Measurements from ENCODE around the gene CPLANE2.

DNA sequence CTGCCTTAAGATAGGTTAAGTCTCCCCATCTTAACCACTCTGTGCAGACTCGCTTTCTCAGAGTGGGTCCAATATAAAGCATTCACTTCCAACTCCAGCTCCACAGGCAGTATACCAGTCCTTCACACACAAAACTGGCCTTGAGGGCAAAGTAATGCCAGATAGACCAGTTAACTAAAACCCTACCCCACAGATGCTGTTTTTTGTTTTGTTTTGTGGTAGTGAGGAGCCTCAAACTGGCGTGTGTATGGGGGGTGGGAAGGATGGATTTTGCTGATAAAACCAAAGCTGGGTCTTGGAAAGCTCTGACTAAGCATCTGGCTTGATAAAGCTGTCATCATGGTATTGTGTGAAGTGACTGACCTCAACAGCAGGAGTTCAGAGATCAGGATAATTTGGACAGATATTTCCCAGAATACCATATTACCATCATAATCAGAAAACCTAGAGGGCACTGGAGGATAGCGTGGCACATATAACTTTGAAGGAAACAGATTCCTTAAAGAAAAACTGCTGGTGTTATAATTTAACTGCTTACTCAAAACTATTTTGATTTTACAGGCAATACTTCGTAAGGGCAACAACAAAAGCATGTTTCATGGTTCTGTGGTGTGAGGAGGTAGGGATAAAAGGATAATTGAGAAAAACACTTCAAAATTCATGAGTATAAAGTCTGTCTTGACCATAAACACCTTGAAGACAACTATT lies 29.6 kb upstream of the CPLANE2 start:
- no peak for TF ChIP-seq CTCF (conservative IDR thresholded peaks at IDR 0.05; ENCODE audit: low read depth, low read length)
- TF ChIP-seq RAD21 (IDR thresholded peaks at IDR 0.05; ENCODE audit: low read length) = no peak
- no peak for TF ChIP-seq CEBPB (IDR thresholded peaks at IDR 0.05; ENCODE audit: low read depth, low read length)
- TF ChIP-seq POLR2A (IDR thresholded peaks at IDR 0.05; ENCODE audit: low read depth, low read length) = no peak
- no peak for TF ChIP-seq CHD1 (IDR thresholded peaks at IDR 0.05; ENCODE audit: low read depth, low read length)

Measured in IMR-90 (cell line).